WTC11 (cell line): ENCODE data around the gene ETFB. TPM values are rescaled to one million over a fixed set of nuclear protein-coding genes. Genes with fewer than 3 reads are reported as not detected.

Experiments used
- ATAC-seq: fragments of 200-7000 bp; cut with Tn5 transposase; 2 replicates; pipeline ENCODE4 v1.10.0; 2021; ENCODE audit warnings: mild to moderate bottlenecking, moderate library complexity
- CTCF ChIA-PET: fragments of 300-600 bp; sonication (Branson Sonifier 250); formaldehyde crosslinking; loops from one replicate; lab custom pipeline; 2021; ENCODE audit warnings: antibody characterized with exemption; lab: Charles Lee
- POLR2A ChIA-PET: fragments of 350-600 bp; sonication (Branson Sonifier 250); formaldehyde crosslinking; loops from one replicate; lab custom pipeline; 2021; ENCODE audit warnings: antibody characterized with exemption; lab: Charles Lee
- DNase-seq: peaks from one replicate; pipeline ENCODE4 v3.0.0; 2021; ENCODE audit warnings: low spot score
- H3K27ac Mint-ChIP-seq: 2 replicates; pipeline ENCODE4 v1.8.0; 2021; ENCODE audit warnings: mixed read lengths
- H3K27me3 Mint-ChIP-seq: 2 replicates; pipeline ENCODE4 v1.8.0; 2021; ENCODE audit warnings: low read depth, mild to moderate bottlenecking, moderate library complexity, mixed read lengths
- H3K36me3 Mint-ChIP-seq: 2 replicates; pipeline ENCODE4 v1.8.0; 2021; ENCODE audit warnings: mixed read lengths
- H3K4me1 Mint-ChIP-seq: 2 replicates; pipeline ENCODE4 v1.8.0; 2022; ENCODE audit warnings: mixed read lengths
- H3K4me3 Mint-ChIP-seq: 2 replicates; pipeline ENCODE4 v1.8.0; 2021; ENCODE audit warnings: mild to moderate bottlenecking, moderate library complexity, mixed read lengths
- H3K9me3 Mint-ChIP-seq: 2 replicates; pipeline ENCODE4 v1.8.0; 2021; ENCODE audit warnings: mixed read lengths
- ATF1 ChIP-seq: sonication (generic); formaldehyde crosslinking; IDR thresholded peaks from 2 replicates; pipeline ENCODE4 v1.8.1; 2023; ENCODE audit warnings: mild to moderate bottlenecking, moderate library complexity, missing genetic modification reagents
- ATF3 ChIP-seq: sonication (generic); formaldehyde crosslinking; conservative IDR thresholded peaks from 2 replicates; pipeline ENCODE4 v1.8.1; 2022; ENCODE audit warnings: mild to moderate bottlenecking, missing genetic modification reagents
- ETV6 ChIP-seq: sonication (generic); formaldehyde crosslinking; IDR thresholded peaks from 2 replicates; pipeline ENCODE4 v1.8.1; 2022; ENCODE audit warnings: mild to moderate bottlenecking, missing genetic modification reagents
- FOXP1 ChIP-seq: sonication (generic); formaldehyde crosslinking; IDR thresholded peaks from 2 replicates; pipeline ENCODE4 v1.8.0; 2022; ENCODE audit warnings: missing genetic modification reagents, mild to moderate bottlenecking, moderate library complexity, borderline replicate concordance
- GTF2I ChIP-seq: fragments of 250-450 bp; sonication (Bioruptor Pico); conservative IDR thresholded peaks from 2 replicates; pipeline ENCODE4 v1.4.0; 2021; ENCODE audit warnings: mild to moderate bottlenecking
- JAZF1 ChIP-seq: fragments of 250-450 bp; sonication (Bioruptor Pico); IDR thresholded peaks from 2 replicates; pipeline ENCODE4 v1.9.0; 2021; ENCODE audit warnings: moderate library complexity, mild to moderate bottlenecking, inconsistent platforms
- NFYB ChIP-seq: sonication (generic); formaldehyde crosslinking; conservative IDR thresholded peaks from 2 replicates; pipeline ENCODE4 v1.8.0; 2022; ENCODE audit warnings: low read depth, missing genetic modification reagents
- OVOL2 ChIP-seq: fragments of 250-450 bp; sonication (Bioruptor Pico); IDR thresholded peaks from 2 replicates; pipeline ENCODE4 v1.9.0; 2021; ENCODE audit warnings: mild to moderate bottlenecking, borderline replicate concordance
- RORB ChIP-seq: fragments of 250-450 bp; sonication (Bioruptor Pico); IDR thresholded peaks from 2 replicates; pipeline ENCODE4 v1.9.0; 2021; ENCODE audit warnings: mild to moderate bottlenecking
- TP53 ChIP-seq: sonication (generic); formaldehyde crosslinking; IDR thresholded peaks from 2 replicates; pipeline ENCODE4 v1.8.1; 2023; ENCODE audit warnings: mild to moderate bottlenecking, missing genetic modification reagents
- ZBTB21 ChIP-seq: sonication (generic); formaldehyde crosslinking; IDR thresholded peaks from 2 replicates; pipeline ENCODE4 v1.8.1; 2023; ENCODE audit warnings: mild to moderate bottlenecking, missing genetic modification reagents, borderline replicate concordance
- ZNF425 ChIP-seq: fragments of 250-450 bp; sonication (Bioruptor Pico); conservative IDR thresholded peaks from 2 replicates; pipeline ENCODE4 v1.9.0; 2021; ENCODE audit warnings: mild to moderate bottlenecking
- total RNA-seq: library from RNA; stranded (reverse); gene quantifications from 3 replicates; pipeline ENCODE4 v1.2.3, GENCODE V29; 2021
- TF ChIP-seq, protein P1 (sequence below): sonication (generic); formaldehyde crosslinking; IDR thresholded peaks from 2 replicates; pipeline ENCODE4 v1.8.1; 2022; ENCODE audit warnings: low read depth, missing genetic modification reagents, borderline replicate concordance
- TF ChIP-seq, protein P2 (sequence below): sonication (generic); formaldehyde crosslinking; IDR thresholded peaks from 2 replicates; pipeline ENCODE4 v1.8.0; 2022; ENCODE audit warnings: mild to moderate bottlenecking, missing genetic modification reagents
- TF ChIP-seq, protein P3 (sequence below): fragments of 250-450 bp; sonication (Bioruptor Pico); IDR thresholded peaks from 2 replicates; pipeline ENCODE4 v2.1.2; 2022; ENCODE audit warnings: mild to moderate bottlenecking, moderate library complexity
- TF ChIP-seq, protein P4 (sequence below): sonication (generic); formaldehyde crosslinking; IDR thresholded peaks from 2 replicates; pipeline ENCODE4 v1.8.1; 2023; ENCODE audit warnings: mild to moderate bottlenecking, missing genetic modification reagents, moderate library complexity

The ETFB gene
- total RNA-seq, 1 experiment from 2014 or later = 60.6 TPM

DNA sequence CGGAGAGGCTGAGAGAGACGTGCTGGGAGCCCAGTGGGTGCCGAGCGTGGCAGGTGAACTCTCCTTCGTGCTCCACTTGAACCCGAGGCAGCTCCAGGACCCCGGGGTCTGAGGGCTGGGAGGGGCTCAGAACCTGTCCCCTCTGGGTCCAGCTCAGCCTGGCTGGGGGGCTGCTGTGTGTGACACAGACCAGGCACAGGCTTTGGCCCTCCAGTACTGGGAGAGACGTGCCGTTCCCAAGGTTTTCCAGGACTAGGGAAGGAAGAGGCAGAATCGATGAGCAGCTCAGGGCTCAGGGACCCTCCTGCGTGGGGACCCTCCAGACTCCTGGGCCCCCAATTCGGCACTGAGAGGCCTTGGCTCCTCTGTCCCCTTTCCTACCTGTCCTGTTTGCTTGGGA lies 49.0 kb upstream of the ETFB start (continued):
- no peak for TF ChIP-seq ZNF425 (CRISPR knock-in tag)
- TF ChIP-seq, protein P1, sequence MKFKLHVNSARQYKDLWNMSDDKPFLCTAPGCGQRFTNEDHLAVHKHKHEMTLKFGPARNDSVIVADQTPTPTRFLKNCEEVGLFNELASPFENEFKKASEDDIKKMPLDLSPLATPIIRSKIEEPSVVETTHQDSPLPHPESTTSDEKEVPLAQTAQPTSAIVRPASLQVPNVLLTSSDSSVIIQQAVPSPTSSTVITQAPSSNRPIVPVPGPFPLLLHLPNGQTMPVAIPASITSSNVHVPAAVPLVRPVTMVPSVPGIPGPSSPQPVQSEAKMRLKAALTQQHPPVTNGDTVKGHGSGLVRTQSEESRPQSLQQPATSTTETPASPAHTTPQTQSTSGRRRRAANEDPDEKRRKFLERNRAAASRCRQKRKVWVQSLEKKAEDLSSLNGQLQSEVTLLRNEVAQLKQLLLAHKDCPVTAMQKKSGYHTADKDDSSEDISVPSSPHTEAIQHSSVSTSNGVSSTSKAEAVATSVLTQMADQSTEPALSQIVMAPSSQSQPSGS (CRISPR knock-in tag) = no peak
- TF ChIP-seq, protein P2, sequence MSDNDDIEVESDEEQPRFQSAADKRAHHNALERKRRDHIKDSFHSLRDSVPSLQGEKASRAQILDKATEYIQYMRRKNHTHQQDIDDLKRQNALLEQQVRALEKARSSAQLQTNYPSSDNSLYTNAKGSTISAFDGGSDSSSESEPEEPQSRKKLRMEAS (CRISPR knock-in tag) = no peak
- TF ChIP-seq, protein P3, sequence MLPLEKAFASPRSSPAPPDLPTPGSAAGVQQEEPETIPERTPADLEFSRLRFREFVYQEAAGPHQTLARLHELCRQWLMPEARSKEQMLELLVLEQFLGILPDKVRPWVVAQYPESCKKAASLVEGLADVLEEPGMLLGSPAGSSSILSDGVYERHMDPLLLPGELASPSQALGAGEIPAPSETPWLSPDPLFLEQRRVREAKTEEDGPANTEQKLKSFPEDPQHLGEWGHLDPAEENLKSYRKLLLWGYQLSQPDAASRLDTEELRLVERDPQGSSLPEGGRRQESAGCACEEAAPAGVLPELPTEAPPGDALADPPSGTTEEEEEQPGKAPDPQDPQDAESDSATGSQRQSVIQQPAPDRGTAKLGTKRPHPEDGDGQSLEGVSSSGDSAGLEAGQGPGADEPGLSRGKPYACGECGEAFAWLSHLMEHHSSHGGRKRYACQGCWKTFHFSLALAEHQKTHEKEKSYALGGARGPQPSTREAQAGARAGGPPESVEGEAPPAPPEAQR (CRISPR knock-in tag) = no peak
- TF ChIP-seq ETV6 (CRISPR knock-in tag) = no peak
- TF ChIP-seq ATF3 (CRISPR knock-in tag) = no peak
- TF ChIP-seq, protein P4, sequence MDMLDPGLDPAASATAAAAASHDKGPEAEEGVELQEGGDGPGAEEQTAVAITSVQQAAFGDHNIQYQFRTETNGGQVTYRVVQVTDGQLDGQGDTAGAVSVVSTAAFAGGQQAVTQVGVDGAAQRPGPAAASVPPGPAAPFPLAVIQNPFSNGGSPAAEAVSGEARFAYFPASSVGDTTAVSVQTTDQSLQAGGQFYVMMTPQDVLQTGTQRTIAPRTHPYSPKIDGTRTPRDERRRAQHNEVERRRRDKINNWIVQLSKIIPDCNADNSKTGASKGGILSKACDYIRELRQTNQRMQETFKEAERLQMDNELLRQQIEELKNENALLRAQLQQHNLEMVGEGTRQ = no peak

- peak overlapping the region; percentile 34; the same call in 1 of the 2 replicates for H3K27ac Mint-ChIP-seq
- POLR2A ChIA-PET = no interaction called here
- CTCF ChIA-PET = interaction anchor here (3.4 kb wide), 1 partner anchor 10 kb away, joined by 10 read pairs; no protein-coding TSS in a partner anchor
- peaks cover 7% of the 10 kb centered on the region for H3K9me3 Mint-ChIP-seq
- DNase-seq (no peak), ATAC-seq (no peak)
- H3K36me3 Mint-ChIP-seq = peaks cover 12% of the 10 kb centered on the region
- H3K4me1 Mint-ChIP-seq = peaks cover 32% of the 10 kb centered on the region
- no peak overlapping the region for H3K4me3 Mint-ChIP-seq
- no peaks in the 10 kb centered on the region for H3K27me3 Mint-ChIP-seq
- TF ChIP-seq, protein P3 (CRISPR knock-in tag) = no peak
- TF ChIP-seq TP53 = no peak
- TF ChIP-seq FOXP1 (CRISPR knock-in tag) = no peak
- no peak for TF ChIP-seq GTF2I
- TF ChIP-seq RORB (CRISPR knock-in tag) = no peak
- no peak for TF ChIP-seq JAZF1 (CRISPR knock-in tag)
- TF ChIP-seq ATF1 (CRISPR knock-in tag) = no peak
- TF ChIP-seq ZBTB21 = no peak
- no peak for TF ChIP-seq OVOL2 (CRISPR knock-in tag)
- TF ChIP-seq NFYB (CRISPR knock-in tag) = no peak
These were observed 45.0 kb upstream of the ETFB start for GRCh38 chr19:51410950-51411748.
